ENCODE measurements around the gene CWC25.

DNA sequence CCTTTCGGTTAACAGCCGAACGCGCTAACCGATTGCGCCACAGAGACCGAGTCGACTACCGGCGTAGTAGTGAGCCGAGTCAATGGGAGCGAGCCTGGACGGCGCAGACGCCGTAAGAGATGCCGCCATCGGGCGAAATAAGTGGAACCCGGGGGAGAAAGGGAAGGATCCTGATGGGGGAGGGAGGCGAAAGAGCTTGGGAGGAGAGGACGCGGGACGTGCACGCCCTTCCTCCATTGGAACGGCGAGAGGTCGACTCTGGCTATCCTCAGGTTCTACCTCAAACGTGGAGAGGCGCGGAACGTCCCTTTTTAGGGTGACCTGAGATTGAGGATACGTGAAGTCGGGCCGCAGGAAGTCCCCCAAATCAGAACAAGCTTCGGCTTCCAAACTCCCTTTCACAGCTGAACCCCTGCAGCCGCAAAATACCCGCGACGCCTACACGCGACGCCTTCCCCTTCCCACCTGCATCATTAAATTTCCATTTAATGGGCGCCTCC, 73.3 kb downstream of the CWC25 start:
- TF ChIP-seq, protein P1, sequence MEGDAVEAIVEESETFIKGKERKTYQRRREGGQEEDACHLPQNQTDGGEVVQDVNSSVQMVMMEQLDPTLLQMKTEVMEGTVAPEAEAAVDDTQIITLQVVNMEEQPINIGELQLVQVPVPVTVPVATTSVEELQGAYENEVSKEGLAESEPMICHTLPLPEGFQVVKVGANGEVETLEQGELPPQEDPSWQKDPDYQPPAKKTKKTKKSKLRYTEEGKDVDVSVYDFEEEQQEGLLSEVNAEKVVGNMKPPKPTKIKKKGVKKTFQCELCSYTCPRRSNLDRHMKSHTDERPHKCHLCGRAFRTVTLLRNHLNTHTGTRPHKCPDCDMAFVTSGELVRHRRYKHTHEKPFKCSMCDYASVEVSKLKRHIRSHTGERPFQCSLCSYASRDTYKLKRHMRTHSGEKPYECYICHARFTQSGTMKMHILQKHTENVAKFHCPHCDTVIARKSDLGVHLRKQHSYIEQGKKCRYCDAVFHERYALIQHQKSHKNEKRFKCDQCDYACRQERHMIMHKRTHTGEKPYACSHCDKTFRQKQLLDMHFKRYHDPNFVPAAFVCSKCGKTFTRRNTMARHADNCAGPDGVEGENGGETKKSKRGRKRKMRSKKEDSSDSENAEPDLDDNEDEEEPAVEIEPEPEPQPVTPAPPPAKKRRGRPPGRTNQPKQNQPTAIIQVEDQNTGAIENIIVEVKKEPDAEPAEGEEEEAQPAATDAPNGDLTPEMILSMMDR (IDR thresholded peaks at IDR 0.05): no peak
- no peak for TF ChIP-seq POLR2A (IDR thresholded peaks at IDR 0.05)
